ENCODE measurements around the gene C16orf92.

Gene C16orf92

GRCh38 chr16:29989111-29989858 lies 33.7 kb upstream of the C16orf92 start:
- no peak for DNase-seq

GRCh38 chr16:29990034-29990433 lies 33.0 kb upstream of the C16orf92 start:
- no peak for DNase-seq

- DNase-seq: no peak
Measured at GRCh38 chr16:29990883-29991570, 32.0 kb upstream of the C16orf92 start.

GRCh38 chr16:29991571-29991904 lies 31.5 kb upstream of the C16orf92 start:
- no peak for DNase-seq

GRCh38 chr16:29992344-29992967 lies 30.5 kb upstream of the C16orf92 start:
- no peak for DNase-seq

- DNase-seq: no peak
Measured at GRCh38 chr16:29993191-29993902, 29.7 kb upstream of the C16orf92 start.

- no peak for DNase-seq
Measured at GRCh38 chr16:29993903-29994599, 28.9 kb upstream of the C16orf92 start.

- no peak for DNase-seq
Measured at GRCh38 chr16:29994600-29995323, 28.2 kb upstream of the C16orf92 start.

- peak; percentile 91 for DNase-seq
Measured at GRCh38 chr16:29995324-29995910, 27.6 kb upstream of the C16orf92 start, which contains the start of gene HIRIP3. Gene HIRIP3, minus strand, starts transcription at chr16:29995617. Its CDS starts 12 bp downstream, at chr16:29995605.

- peak; percentile 99 for DNase-seq
Measured at GRCh38 chr16:29995911-29996765, 26.9 kb upstream of the C16orf92 start, which contains the start of gene INO80E. Gene INO80E, plus strand, starts transcription at chr16:29996241. Its CDS starts 70 bp downstream, at chr16:29996311.

- DNase-seq: no peak
Measured at GRCh38 chr16:29996766-29997250, 26.2 kb upstream of the C16orf92 start.

GRCh38 chr16:29999605-30000004 lies 23.4 kb upstream of the C16orf92 start:
- DNase-seq: no peak

GRCh38 chr16:30000735-30001631 lies 22.0 kb upstream of the C16orf92 start:
- no peak for DNase-seq

GRCh38 chr16:30002614-30003346 lies 20.2 kb upstream of the C16orf92 start:
- DNase-seq: no peak

GRCh38 chr16:30003670-30004423 lies 19.2 kb upstream of the C16orf92 start:
- DNase-seq: no peak

GRCh38 chr16:30004424-30004776 lies 18.6 kb upstream of the C16orf92 start:
- DNase-seq: peak; percentile 91

- DNase-seq: peak; percentile 83
Measured at GRCh38 chr16:30004811-30005242, 18.2 kb upstream of the C16orf92 start.
